GM18519 (cell line): ENCODE data around the gene CHRNE.
A peak's percentile ranks its signal among the peaks of the same experiment; 100 is the strongest.
"Not testable (repeated sequence)": the region's sequence is repeated elsewhere in the genome, so short reads cannot be mapped to it uniquely, and the experiment has no call there.

ENCODE experiments used
- ATAC-seq: cut with Tn5 transposase; IDR thresholded peaks from one replicate; pipeline ENCODE4 v1.9.1; 2021; ENCODE audit warnings: mild to moderate bottlenecking, moderate library complexity; ENCODE audit not compliant: unreplicated experiment, low FRiP score

CHRNE gene

GRCh38 chr17:4939796-4940554 is 37.1 kb upstream of the CHRNE start, which contains the start of the genes RNF167 and SLC25A11:
Gene RNF167 (plus strand): TSS chr17:4940268. CDS start chr17:4940910, 642 bp downstream.
Gene SLC25A11 (minus strand): TSS chr17:4940046. CDS start chr17:4939910, 136 bp downstream.
- peak; percentile 73 for ATAC-seq

GRCh38 chr17:4939546-4939795 is 36.6 kb upstream of the CHRNE start:
- no peak for ATAC-seq

GRCh38 chr17:4938688-4939545 is 36.0 kb upstream of the CHRNE start:
- ATAC-seq: no peak

- ATAC-seq: no peak
These were observed 35.2 kb upstream of the CHRNE start for GRCh38 chr17:4938069-4938491.

GRCh38 chr17:4937553-4937952 is 34.7 kb upstream of the CHRNE start:
- no peak for ATAC-seq

- ATAC-seq: no peak
These were observed 33.5 kb upstream of the CHRNE start for GRCh38 chr17:4936436-4936835.

- ATAC-seq: no peak
These were observed 32.8 kb upstream of the CHRNE start for GRCh38 chr17:4935650-4936049.

- ATAC-seq: no peak
These were observed 31.5 kb upstream of the CHRNE start for GRCh38 chr17:4934173-4934979.

GRCh38 chr17:4933646-4934045 is 30.7 kb upstream of the CHRNE start:
- no peak for ATAC-seq

GRCh38 chr17:4932756-4933155 is 29.9 kb upstream of the CHRNE start:
- no peak for ATAC-seq

- ATAC-seq: no peak
These were observed 29.1 kb upstream of the CHRNE start, which contains the start of gene GP1BA for GRCh38 chr17:4931963-4932362. Gene GP1BA (plus strand): TSS chr17:4932277. CDS start chr17:4932605, 328 bp downstream.

- no peak for ATAC-seq
These were observed 26.0 kb upstream of the CHRNE start for GRCh38 chr17:4928881-4929280.

GRCh38 chr17:4926577-4927335 is 23.9 kb upstream of the CHRNE start:
- not testable (repeated sequence) for ATAC-seq

- ATAC-seq: no peak
These were observed 18.4 kb upstream of the CHRNE start for GRCh38 chr17:4921320-4921719.

GRCh38 chr17:4920351-4921048 is 17.6 kb upstream of the CHRNE start:
- no peak for ATAC-seq

GRCh38 chr17:4919511-4920047 is 16.7 kb upstream of the CHRNE start:
- ATAC-seq: no peak

GRCh38 chr17:4914551-4914950 is 11.7 kb upstream of the CHRNE start:
- not testable (repeated sequence) for ATAC-seq

- ATAC-seq: no peak
These were observed 11.1 kb upstream of the CHRNE start for GRCh38 chr17:4913994-4914393.
